Middle frontal gyrus (tissue), 1 donor: ENCODE data around the gene ODAPH.
"Not testable (repeated sequence)": the region's sequence is repeated elsewhere in the genome, so short reads cannot be mapped to it uniquely, and the experiment has no call there.

Source experiments
- DNase-seq: peaks from one replicate; pipeline ENCODE4 v3.0.0-alpha.2; 2015; ENCODE audit warnings: low spot score; ENCODE audit errors: extremely low spot score

The ODAPH gene

DNA sequence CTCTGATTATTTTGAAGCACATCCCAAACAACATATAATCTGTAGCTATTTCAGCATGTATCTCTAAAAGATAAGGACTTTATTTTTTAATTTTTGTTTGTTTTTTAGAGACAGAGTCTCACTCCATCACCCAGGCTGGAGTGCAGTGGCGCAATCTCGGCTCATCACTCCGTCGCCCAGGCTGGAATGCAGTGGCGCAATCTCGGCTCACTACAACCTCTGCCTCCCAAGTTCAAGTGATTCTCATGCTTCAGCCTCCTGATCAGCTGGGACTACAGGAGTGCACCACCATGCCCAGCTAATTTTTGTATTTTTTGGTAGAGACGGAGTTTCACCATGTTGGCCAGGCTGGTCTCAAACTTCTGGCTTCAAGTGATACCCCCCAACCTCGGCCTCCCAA lies 11.6 kb upstream of the ODAPH start:
- not testable (repeated sequence) for DNase-seq

DNA sequence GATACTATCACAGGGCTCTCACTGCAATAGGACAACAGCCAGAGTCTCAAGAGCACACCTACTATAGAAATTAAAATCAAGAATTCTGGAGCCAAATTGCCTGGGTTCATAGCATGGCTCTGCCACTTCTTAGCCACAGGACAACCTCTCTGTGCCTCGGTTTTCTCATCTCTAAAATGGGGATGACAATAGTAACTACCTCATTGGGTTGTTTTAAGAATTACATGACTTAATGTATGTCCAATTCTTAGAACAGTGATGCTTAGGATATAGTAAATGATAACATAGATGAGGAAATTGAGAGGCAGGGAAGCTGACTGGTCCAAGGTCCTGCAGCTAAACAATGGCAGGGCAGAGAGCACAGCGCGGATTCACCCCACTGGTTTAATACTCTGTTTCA lies 11.0 kb upstream of the ODAPH start:
- DNase-seq = no peak

DNA sequence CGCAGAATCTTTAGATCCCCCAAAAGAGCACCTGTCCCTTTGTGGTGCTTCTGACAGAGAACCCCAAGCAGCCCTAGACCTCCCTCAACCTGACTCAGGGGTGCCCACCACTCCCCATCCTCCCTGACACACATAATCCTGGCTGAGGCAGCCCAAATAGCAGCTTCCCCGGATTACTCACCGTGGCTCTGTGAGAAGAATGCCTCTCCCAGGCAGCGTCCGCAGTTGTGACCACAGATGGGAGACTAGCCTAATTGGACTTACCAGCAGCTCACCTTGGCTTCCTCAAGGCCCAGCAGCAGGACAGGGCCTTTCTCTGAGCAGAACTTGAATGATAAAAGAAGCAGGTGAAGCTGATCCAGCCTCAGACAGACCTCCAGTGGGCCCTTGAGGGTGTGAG lies 10.3 kb upstream of the ODAPH start:
- DNase-seq = no peak

DNA sequence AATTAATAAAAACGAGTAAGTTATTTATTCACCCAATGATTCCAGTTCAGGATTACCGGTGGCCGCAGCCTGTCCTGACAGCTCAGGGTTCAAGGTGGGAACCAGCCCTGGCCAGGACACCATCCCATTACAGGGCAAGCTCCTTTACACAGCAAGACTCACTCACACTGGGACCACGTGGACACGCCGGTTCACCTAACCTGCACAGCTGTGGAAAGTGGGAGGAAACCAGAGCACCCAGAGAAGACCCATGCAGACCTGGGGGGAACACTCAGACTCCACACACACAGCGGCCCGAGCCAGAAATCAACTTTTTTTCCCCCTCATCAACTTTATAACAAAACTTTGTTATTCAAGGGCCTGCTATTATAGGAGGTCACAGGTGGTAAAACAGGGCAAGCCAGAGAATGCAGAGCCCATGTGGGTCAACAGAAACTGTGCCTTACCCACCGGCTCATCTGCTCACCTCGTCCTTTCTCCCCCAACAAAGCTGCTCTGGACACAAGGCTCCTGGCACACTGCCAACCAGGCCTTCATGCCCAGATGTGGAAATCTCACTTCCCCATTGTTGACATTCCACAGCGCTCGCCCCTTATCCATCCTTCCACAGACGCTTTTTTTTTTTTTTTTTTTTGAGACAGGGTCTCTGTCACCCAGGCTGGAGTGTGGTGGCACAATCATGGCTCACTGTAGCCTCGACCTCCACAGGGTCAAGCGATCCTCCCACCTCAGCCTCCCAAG lies 8.0 kb upstream of the ODAPH start:
- DNase-seq = no peak

DNA sequence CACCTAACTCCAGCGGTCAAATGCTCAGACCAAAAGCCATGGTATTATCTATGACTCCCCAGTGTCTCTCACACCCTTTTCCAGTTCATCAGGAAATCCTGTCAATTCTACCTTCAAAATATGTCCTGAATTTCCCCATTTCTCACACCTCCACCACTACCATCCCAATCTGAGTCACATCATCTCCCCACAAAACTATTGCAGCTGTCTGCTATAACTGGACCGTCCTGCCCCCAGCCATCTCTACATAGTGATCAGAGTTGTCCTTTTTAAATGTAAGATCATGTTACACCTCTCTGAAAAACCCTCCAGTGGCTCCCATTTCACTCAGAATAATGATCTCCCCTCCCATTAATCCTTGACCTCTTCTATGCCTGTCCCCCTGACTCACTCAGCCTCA lies 6.8 kb upstream of the ODAPH start:
- no peak for DNase-seq

DNA sequence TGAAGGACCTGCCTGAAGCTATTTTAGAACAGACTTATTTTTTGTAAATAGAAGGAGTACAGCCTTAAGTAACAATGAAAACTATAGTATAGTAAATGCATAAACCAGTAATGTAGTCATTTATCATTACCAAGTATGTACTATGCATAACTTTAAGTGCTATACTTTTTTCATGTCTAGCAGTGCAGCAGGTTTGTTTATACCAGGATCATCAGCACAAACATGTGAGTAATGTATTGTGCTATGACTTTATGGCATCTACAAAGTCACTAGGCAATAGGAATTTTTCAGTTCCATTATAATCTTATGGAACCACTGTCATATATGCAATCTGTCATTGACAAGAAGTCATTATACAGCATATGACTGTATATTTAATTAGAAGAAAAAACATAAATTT lies 3.4 kb upstream of the ODAPH start:
- DNase-seq = no peak

DNA sequence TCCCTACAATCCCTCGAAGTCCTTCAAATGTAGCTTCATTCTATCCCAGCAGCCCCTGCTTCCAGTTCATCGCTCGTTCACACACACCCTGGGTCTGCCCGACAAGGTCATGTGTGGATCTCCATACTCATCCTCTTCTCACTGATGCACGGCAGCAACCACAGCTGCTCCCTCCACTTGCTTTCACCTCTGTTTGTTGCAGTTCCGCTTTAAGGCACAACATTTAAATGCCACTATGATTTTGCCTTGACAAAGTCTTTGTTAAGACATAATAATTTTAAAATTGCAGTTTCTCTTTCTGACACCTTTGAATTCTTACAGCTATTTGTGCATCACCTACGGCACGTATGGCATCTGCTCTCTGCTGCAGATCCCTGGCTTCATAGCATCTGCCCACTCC lies 1.8 kb downstream of the ODAPH start:
- DNase-seq = no peak

DNA sequence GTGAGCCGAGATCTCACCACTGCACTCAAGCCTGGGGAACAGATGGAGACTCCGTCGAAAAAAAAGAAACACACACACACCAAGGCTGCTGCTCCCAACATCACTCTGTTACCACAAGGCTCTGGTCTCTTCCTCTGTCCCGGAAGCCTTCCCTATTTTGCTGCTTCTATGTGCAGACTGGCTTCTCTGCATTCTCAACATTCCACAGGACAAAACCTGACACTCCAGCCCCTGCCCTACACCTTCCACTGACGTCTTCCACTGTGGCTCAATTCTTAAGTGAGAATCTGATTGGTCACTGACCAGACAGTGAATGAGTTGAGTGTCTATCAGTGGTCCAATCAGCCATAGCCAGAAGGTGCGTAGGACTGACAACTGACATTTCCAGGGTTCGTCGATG lies 5.9 kb downstream of the ODAPH start:
- no peak for DNase-seq

DNA sequence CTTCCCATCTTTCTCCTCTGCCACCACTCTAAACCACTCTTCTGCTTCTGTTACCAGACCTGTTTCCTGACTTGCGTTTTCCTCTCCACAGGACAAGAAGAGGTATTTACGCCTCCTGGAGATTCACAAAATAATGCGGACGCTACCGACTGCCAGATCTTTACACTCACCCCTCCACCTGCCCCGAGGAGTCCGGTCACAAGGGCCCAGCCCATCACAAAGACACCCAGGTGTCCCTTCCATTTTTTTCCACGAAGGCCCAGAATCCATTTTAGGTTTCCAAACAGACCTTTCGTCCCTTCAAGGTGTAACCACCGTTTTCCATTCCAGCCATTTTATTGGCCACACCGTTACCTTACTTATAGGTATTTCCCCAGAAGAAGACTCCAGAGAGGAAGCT lies 8.2 kb downstream of the ODAPH start:
- DNase-seq = no peak

DNA sequence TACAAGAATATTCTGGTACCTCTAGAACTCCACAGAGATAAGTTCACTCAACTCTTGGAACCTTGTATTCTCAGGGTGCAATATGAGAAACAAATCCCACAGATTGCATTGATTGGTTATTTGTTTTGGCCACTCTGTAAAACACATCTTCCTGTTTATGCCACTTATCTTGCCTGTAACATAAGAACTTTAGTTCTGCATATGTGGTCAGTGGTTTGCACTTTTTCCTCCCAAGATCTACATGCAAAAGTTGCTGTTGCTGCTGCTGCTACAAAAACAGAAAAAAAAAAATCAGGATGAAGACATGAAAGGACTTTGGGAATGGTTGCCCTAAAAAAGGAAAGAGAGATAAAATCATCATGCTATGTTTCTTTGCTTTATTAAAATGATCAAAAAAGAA lies 9.6 kb downstream of the ODAPH start:
- DNase-seq = no peak

DNA sequence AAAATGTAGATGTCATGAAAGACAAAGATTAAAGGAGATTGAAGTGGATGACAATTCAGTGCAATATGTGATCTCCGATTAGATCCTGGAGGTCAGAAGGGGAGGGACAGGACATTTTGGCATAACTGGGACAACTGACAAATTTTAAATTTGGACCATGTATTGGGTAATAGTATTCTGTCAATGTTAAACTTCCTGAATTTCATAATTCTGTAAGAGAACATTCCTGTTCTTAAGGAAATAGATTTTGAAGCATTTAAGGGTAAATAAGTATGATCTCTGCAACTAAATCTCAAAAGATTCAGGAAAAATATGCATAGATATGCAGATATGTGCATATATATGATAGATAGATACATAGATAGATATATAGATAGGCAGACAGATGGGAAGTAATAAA lies 11.0 kb downstream of the ODAPH start:
- no peak for DNase-seq

DNA sequence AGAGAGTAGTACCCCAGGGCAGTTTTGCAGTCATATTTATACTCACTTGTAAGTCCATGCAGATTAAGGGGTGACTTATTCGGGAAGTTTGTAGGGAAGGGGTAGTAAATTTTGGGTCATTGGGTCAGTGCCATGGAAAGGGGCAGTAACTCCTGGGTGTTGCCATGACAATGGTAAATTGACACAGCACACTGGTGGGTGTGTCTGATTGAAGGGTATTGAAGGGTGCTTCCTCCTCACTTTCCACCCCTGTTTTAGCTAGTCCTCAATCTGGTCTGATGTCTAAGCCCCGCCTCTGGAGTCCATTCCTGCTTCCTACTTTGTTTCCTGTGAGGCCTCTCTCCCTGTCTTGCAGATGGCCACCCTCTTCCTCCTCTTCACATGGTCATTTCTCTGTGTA lies 11.9 kb downstream of the ODAPH start:
- DNase-seq = no peak

DNA sequence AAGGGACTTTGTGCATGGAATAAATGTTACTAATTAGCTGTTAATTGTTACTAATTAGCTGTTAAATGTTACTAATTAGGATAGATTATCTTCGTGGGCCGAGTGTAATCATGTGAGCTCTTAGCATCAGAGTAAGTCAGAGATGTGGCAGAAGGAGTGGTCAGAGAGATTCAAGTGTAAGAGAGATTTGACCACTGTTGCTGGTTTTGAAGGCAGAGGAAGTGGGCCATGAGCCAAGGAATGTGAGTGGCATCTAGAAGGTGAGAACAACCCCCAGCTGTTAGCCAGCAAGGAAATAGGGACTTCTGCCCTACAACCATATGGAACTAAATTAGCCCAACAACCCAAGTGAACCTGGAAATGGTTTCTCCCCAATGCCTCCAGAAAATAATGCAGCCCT lies 28.2 kb downstream of the ODAPH start:
- no peak for DNase-seq

DNA sequence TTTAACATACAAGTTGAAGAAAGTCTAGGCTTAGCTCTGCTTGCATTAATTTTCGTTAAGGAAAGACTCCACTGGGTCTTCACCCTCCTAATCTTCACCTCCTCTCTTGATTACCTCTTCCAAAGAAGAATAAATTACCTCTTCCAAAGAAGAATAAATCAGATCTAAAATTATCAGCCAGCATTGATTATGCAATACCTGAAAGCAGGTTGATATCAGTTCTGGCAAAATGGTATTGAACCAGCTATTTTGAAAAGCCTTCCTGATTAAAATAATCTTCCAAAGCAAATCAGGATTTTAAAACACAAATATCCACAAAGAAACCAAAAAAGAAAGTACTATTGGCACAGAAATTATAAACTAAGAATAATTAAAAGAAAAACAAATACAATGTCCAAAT lies 37.5 kb downstream of the ODAPH start:
- no peak for DNase-seq

DNA sequence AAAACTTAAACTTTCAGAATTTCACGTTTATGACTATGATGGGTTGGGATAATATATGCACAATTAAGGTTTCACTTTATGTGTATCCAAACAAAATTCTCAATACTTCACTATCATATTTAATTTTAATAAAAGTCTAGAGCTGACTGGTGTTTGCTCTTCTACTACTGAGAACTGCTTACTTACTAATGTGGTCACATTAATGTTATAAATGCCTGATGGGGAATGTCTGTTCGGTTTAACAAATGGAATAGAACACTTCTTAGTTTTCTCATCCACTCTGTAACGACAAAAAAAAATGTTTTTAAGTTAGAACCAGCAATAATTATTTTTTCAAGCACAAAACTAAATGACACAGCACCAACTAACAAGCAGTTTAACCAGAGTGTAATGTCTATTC lies 40.2 kb downstream of the ODAPH start:
- no peak for DNase-seq

DNA sequence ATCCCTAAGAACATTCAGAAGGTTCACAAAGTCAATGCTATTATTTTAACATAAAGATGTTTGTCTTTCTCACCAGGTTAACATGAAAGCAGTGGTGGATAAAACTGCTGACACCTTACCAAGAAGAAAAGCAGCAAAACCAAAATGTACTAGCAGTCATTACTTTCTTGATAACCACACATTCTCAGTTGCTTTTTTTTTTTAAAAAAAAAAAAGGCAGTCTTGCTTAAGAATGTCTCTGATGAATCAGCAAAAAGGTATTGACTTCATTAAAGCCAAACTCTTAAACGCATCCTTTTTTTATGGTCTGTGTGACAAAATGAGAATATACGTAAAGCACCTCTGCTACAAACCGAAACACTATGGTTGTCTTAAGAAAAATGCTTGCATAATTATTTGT lies 42.5 kb downstream of the ODAPH start:
- no peak for DNase-seq

DNA sequence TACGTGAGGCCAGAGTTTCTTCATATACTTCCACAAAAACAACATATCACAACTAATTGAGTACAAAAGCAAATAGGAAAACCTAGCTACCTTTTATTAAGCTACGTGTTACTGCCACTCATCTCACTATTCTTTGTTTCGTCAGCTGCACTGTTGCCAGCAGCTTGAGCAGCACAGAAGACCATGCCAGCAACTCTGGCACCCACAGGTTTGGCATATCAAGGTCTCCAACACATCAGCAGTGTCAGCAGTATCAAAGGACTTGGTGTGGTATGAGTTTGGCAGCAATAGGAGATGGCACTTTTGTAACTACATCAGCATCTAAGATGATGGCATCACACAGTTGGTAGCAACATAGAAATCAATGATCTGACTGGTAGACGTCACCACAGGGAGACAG lies 43.8 kb downstream of the ODAPH start:
- no peak for DNase-seq

DNA sequence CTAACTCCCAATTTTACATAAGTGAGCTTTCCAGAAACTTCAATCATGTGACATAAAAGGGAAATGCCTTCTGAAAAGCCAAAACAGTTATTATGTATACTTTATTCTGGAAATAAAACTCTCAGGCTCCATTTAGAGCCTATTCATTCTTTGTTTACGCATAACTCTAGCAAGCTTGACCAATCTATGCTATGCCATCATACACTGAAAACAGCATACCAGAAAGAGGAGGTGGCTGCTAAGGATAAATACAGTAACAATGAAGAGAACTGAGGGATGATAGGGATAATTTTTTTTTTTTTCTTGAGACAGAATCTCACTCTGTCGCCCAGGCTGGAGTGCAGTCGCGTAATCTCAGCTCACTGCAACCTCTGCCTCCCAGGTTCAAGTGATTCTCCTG lies 50.1 kb downstream of the ODAPH start:
- no peak for DNase-seq

DNA sequence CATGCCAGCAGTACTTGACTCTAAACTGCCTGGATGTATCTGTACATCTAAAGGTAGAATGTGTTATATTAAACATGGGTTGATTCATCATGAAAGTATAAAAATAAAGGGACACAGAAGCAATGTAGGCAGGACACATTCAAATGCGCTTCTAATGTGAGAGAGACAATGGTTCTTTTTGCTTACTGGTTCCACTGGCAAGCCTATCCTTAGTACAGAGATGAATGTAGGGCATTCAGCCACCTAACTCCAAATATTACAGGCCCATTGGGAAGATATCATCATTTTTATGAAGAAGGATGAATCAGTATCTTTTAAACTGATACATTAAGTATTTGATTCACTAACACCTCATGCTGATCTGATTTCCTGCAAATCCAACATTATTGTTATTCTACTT lies 56.4 kb downstream of the ODAPH start:
- DNase-seq = no peak
